ENCODE results near the gene ADAR.

ADAR gene

GRCh38 chr1:154558720-154559465, 49.1 kb downstream of the ADAR start:
- in situ Hi-C loops (cut with MboI; ENCODE audit: low sequenced_read_pairs), result no loop called here

GRCh38 chr1:154557939-154558719, 49.9 kb downstream of the ADAR start, which contains the start of gene UBE2Q1:
Gene UBE2Q1, minus strand, starts transcription at chr1:154558662. Its CDS starts 109 bp downstream, at chr1:154558553.
- in situ Hi-C loops (cut with MboI; ENCODE audit: low sequenced_read_pairs), result no loop called here

- in situ Hi-C loops (cut with MboI; ENCODE audit: low sequenced_read_pairs), result no loop called here
Observed at GRCh38 chr1:154557248-154557938, 50.6 kb downstream of the ADAR start.

GRCh38 chr1:154556422-154556821, 51.6 kb downstream of the ADAR start:
- in situ Hi-C loops (cut with MboI; ENCODE audit: low sequenced_read_pairs), result no loop called here

GRCh38 chr1:154553056-154554030, 54.6 kb downstream of the ADAR start:
- in situ Hi-C loops (cut with MboI; ENCODE audit: low sequenced_read_pairs), result no loop called here

GRCh38 chr1:154552036-154552435, 56.0 kb downstream of the ADAR start:
- in situ Hi-C loops (cut with MboI; ENCODE audit: low sequenced_read_pairs), result no loop called here

- in situ Hi-C loops (cut with MboI; ENCODE audit: low sequenced_read_pairs), result no loop called here
Observed at GRCh38 chr1:154551474-154551873, 56.5 kb downstream of the ADAR start.

- in situ Hi-C loops (cut with MboI; ENCODE audit: low sequenced_read_pairs), result no loop called here
Observed at GRCh38 chr1:154550657-154551056, 57.3 kb downstream of the ADAR start.

GRCh38 chr1:154550070-154550469, 57.9 kb downstream of the ADAR start:
- in situ Hi-C loops (cut with MboI; ENCODE audit: low sequenced_read_pairs), result no loop called here

GRCh38 chr1:154549202-154549770, 58.7 kb downstream of the ADAR start:
- in situ Hi-C loops (cut with MboI; ENCODE audit: low sequenced_read_pairs), result no loop called here

GRCh38 chr1:154548028-154548427, 60.0 kb downstream of the ADAR start:
- in situ Hi-C loops (cut with MboI; ENCODE audit: low sequenced_read_pairs), result no loop called here

GRCh38 chr1:154547105-154547732, 60.8 kb downstream of the ADAR start:
- in situ Hi-C loops (cut with MboI; ENCODE audit: low sequenced_read_pairs), result no loop called here

- in situ Hi-C loops (cut with MboI; ENCODE audit: low sequenced_read_pairs), result no loop called here
Observed at GRCh38 chr1:154546264-154547063, 61.5 kb downstream of the ADAR start.

GRCh38 chr1:154541231-154541630, 66.8 kb downstream of the ADAR start:
- in situ Hi-C loops (cut with MboI; ENCODE audit: low sequenced_read_pairs), result no loop called here

- in situ Hi-C loops (cut with MboI; ENCODE audit: low sequenced_read_pairs), result no loop called here
Observed at GRCh38 chr1:154539486-154540483, 68.2 kb downstream of the ADAR start.

- in situ Hi-C loops (cut with MboI; ENCODE audit: low sequenced_read_pairs), result no loop called here
Observed at GRCh38 chr1:154536570-154536969, 71.4 kb downstream of the ADAR start.

All from hTERT RPE-1 (cell line).